SK-N-MC (cell line): ENCODE data around the gene IMP4.

ENCODE experiments used
- DNase-seq: peaks from one replicate; pipeline ENCODE4 v3.0.0-alpha.2; 2011; ENCODE audit warnings: low read depth, low spot score
- H3K27ac ChIP-seq: fragments of 200-600 bp; sonication (generic); 2 replicates; pipeline ENCODE4 v1.5.1; 2016; ENCODE audit warnings: mixed run types
- H3K36me3 ChIP-seq: fragments of 200-600 bp; sonication (generic); 2 replicates; pipeline ENCODE4 v1.6.1; 2017; ENCODE audit warnings: antibody characterized with exemption, low read length, mixed read lengths; ENCODE audit not compliant: insufficient read depth
- H3K4me3 ChIP-seq: fragments of 200-600 bp; sonication (generic); 2 replicates; pipeline ENCODE4 v1.5.1; 2016
- H3K9ac ChIP-seq: fragments of 200-600 bp; sonication (generic); 2 replicates; pipeline ENCODE4 v1.8.0; 2017; ENCODE audit warnings: mixed run types, mixed read lengths; ENCODE audit not compliant: insufficient read length
- H3K9me3 ChIP-seq: fragments of 200-600 bp; sonication (generic); 2 replicates; pipeline ENCODE4 v1.6.1; 2017; ENCODE audit warnings: low read depth, mild to moderate bottlenecking, antibody characterized with exemption, low read length, moderate library complexity, mixed read lengths
- EZH2 ChIP-seq: fragments of 200-600 bp; sonication (generic); IDR thresholded peaks from one replicate; pipeline ENCODE4 v1.6.1; 2017; ENCODE audit warnings: antibody characterized with exemption
- FOXP2 ChIP-seq: optimal IDR thresholded peaks from 2 replicates; pipeline ENCODE3; 2011; ENCODE audit warnings: mild to moderate bottlenecking, moderate library complexity; ENCODE audit not compliant: insufficient read depth; ENCODE audit errors: extremely low read length, control extremely low read depth
- POLR2AphosphoS5 ChIP-seq: IDR thresholded peaks from 2 replicates; pipeline ENCODE4 v1.6.1; 2012; ENCODE audit warnings: mild to moderate bottlenecking, low read depth, low read length, borderline replicate concordance

Gene IMP4, protein sequence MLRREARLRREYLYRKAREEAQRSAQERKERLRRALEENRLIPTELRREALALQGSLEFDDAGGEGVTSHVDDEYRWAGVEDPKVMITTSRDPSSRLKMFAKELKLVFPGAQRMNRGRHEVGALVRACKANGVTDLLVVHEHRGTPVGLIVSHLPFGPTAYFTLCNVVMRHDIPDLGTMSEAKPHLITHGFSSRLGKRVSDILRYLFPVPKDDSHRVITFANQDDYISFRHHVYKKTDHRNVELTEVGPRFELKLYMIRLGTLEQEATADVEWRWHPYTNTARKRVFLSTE

GRCh38 chr2:130342533-130343275 is at the start of gene IMP4:
Gene IMP4 (plus strand): TSS chr2:130342897. CDS start chr2:130342933, 36 bp downstream.
- H3K4me3 ChIP-seq: peak within 1 kb of the TSS; percentile 94
- H3K27ac ChIP-seq: peak within 1 kb of the TSS; percentile 79; the same call in 1 of the 2 replicates
- DNase-seq: peak; percentile 97
- H3K9me3 ChIP-seq: no peaks in the 10 kb centered on the region
- H3K36me3 ChIP-seq: peaks cover 35% of the 10 kb centered on the region
- TF ChIP-seq FOXP2 (peak; percentile 82), EZH2 (no peak), POLR2AphosphoS5 (peak; percentile 80; the same call in 1 of the 2 replicates)
- peak within 1 kb of the TSS; percentile 87 for H3K9ac ChIP-seq

DNA sequence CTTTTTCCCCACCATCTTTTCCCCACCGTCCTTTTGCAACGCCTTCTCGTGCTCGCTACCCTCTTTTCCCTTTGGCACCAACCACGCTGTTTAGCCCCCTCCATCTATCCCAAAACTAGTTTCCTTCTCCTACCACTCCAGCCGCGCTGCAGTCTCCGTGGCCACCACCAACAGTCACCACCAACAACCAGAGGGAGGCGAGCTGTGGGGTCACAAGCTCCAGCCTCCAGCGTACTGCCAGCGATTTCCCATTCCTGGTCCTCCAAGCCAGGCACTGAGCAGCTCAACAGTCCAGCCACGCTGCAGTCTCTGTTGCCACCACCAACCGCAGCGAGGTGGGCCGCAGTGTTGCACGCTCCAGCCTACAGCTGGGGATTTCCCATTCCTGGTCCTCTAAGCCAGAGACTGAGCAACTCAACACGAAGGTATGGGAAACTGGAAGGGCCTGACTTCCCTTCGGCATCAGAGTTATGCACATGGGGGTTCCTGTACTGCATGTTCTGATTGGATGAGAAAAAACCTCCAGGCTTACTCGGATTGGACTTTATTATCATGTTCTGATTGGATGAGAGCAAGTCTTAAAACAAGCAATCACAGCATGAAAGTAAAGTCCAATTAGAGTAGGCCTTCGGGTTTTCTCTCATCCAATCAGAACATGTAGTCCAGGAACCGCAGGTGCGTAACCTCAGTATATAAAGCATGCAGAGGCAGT is 42.3 kb upstream of the IMP4 start:
- no peaks in the 10 kb centered on the region for H3K9me3 ChIP-seq
- no peak overlapping the region for H3K4me3 ChIP-seq
- TF ChIP-seq EZH2 (no peak), FOXP2 (no peak)
- H3K9ac ChIP-seq: no peak overlapping the region
- no peaks in the 10 kb centered on the region for H3K36me3 ChIP-seq
- no peak for DNase-seq
- H3K27ac ChIP-seq: no peak overlapping the region

DNA sequence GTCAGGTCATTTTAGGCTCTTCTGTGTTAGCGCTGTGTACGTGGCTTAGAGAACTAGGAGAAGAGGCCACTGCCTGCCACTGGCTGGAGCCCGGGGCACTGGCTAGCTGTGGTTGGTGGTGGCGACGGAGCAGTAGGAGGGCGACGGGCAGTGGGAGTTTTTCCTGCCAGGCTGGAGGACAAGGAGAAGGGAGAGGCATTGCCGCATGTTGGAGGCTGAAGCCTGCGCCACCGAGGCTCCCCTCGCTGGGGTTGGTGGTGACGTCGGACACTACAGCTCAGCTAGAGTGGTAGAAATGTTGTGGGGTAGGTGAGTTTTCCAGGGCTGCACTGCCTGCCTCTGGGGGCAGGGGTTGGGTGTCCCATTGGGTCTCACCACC is 41.7 kb upstream of the IMP4 start:
- no peaks in the 10 kb centered on the region for H3K36me3 ChIP-seq
- no peak for DNase-seq
- no peak overlapping the region for H3K4me3 ChIP-seq
- H3K27ac ChIP-seq: no peak overlapping the region
- TF ChIP-seq POLR2AphosphoS5 (no peak), EZH2 (no peak), FOXP2 (no peak)
- no peaks in the 10 kb centered on the region for H3K9me3 ChIP-seq
- no peak overlapping the region for H3K9ac ChIP-seq

- Histone ChIP-seq H3K27ac (no peak overlapping the region), H3K36me3 (no peaks in the 10 kb centered on the region), H3K9ac (no peak overlapping the region), H3K9me3 (no peaks in the 10 kb centered on the region), H3K4me3 (no peak overlapping the region)
- DNase-seq: no peak
- TF ChIP-seq EZH2 (no peak), POLR2AphosphoS5 (no peak), FOXP2 (no peak)
Measured at GRCh38 chr2:130302164-130302886, 40.4 kb upstream of the IMP4 start.

DNA sequence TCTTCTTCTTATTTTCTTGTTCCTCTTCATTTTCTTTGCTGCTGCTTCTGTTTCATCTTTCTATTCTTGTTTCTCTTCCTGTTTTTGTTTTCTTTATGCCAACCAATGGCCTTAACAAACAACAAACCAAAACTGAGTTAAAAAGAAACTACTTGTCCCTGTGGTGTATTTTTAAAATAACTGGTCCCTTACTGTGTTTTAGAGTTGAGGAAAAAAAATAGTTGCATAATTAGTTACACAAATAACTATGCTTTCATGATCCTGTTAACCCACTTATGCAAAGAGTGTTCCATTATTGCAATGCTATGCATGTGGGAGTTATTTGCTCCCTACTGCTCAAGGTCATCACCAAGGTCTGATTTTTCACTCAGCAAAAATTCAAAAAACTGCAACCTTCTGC is 39.5 kb upstream of the IMP4 start:
- Histone ChIP-seq H3K9me3 (no peaks in the 10 kb centered on the region), H3K27ac (no peak overlapping the region), H3K9ac (no peak overlapping the region), H3K36me3 (no peaks in the 10 kb centered on the region), H3K4me3 (no peak overlapping the region)
- TF ChIP-seq POLR2AphosphoS5 (no peak), EZH2 (no peak), FOXP2 (no peak)
- DNase-seq: no peak

- Histone ChIP-seq H3K4me3 (no peak overlapping the region), H3K27ac (no peak overlapping the region), H3K36me3 (no peaks in the 10 kb centered on the region), H3K9ac (no peak overlapping the region), H3K9me3 (no peaks in the 10 kb centered on the region)
- no peak for DNase-seq
- no peak for TF ChIP-seq FOXP2
- no peak for TF ChIP-seq POLR2AphosphoS5
- no peak for TF ChIP-seq EZH2
Measured at GRCh38 chr2:130304726-130305125, 38.0 kb upstream of the IMP4 start.

- Histone ChIP-seq H3K9me3 (no peaks in the 10 kb centered on the region), H3K27ac (no peak overlapping the region), H3K9ac (no peak overlapping the region), H3K4me3 (no peak overlapping the region), H3K36me3 (no peaks in the 10 kb centered on the region)
- DNase-seq: no peak
- TF ChIP-seq POLR2AphosphoS5 (no peak), FOXP2 (no peak), EZH2 (no peak)
Measured at GRCh38 chr2:130307850-130308249, 34.8 kb upstream of the IMP4 start.

DNA sequence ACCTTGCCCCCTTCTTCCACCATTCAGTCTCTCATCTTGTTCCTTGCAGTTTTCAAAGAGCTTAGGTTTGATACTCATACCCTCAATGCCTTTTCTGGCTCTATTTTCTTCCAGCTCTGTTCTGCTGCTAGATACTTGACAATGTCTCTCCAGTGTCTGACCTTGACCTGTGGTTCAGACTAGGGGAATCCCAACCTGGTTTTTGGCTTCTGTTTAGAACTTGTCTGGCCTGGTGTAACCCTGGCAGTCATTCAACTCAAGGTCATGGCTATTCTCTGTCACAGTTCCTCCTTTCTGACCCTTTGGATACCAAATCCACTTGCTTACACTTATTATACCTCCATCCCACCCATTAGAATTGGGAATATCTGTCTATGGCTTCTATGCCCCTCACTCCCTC is 31.8 kb upstream of the IMP4 start:
- Histone ChIP-seq H3K4me3 (no peak overlapping the region), H3K36me3 (no peaks in the 10 kb centered on the region), H3K9me3 (no peaks in the 10 kb centered on the region), H3K9ac (no peak overlapping the region), H3K27ac (no peak overlapping the region)
- DNase-seq: no peak
- no peak for TF ChIP-seq FOXP2
- TF ChIP-seq POLR2AphosphoS5: no peak
- no peak for TF ChIP-seq EZH2
